ACC112 (cell line): ENCODE data around the gene RBFOX1.

Experiments used
- H2AFZ ChIP-seq: fragments of 200-600 bp; sonication (generic); one replicate; pipeline ENCODE4 v1.6.0; 2017; ENCODE audit warnings: antibody characterized with exemption, low read length; ENCODE audit not compliant: unreplicated experiment
- H3K27ac ChIP-seq: fragments of 200-600 bp; sonication (generic); 2 replicates; pipeline ENCODE4 v1.5.1; 2014; ENCODE audit warnings: low read depth, mild to moderate bottlenecking, antibody characterized with exemption, low read length, moderate library complexity
- H3K27me3 ChIP-seq: fragments of 200-600 bp; sonication (generic); 2 replicates; pipeline ENCODE4 v1.6.1; 2014; ENCODE audit warnings: mild to moderate bottlenecking, antibody characterized with exemption, low read length, moderate library complexity, mixed read lengths; ENCODE audit not compliant: insufficient read depth
- H3K36me3 ChIP-seq: fragments of 200-600 bp; sonication (generic); 2 replicates; pipeline ENCODE4 v1.6.1; 2016; ENCODE audit warnings: mild to moderate bottlenecking, antibody characterized with exemption, low read length, moderate library complexity, mixed read lengths; ENCODE audit not compliant: insufficient read depth
- H3K4me1 ChIP-seq: fragments of 200-600 bp; sonication (generic); one replicate; pipeline ENCODE4 v1.6.1; 2016; ENCODE audit warnings: low read length, mixed read lengths; ENCODE audit not compliant: insufficient read depth, unreplicated experiment, control insufficient read depth
- H3K4me3 ChIP-seq: fragments of 200-600 bp; sonication (generic); 2 replicates; pipeline ENCODE4 v1.5.1; 2014; ENCODE audit warnings: mild to moderate bottlenecking, low read depth, low read length
- H3K79me2 ChIP-seq: fragments of 200-600 bp; sonication (generic); one replicate; pipeline ENCODE4 v1.6.0; 2016; ENCODE audit warnings: low read length; ENCODE audit not compliant: control insufficient read depth, unreplicated experiment, insufficient read depth

RBFOX1 gene

DNA sequence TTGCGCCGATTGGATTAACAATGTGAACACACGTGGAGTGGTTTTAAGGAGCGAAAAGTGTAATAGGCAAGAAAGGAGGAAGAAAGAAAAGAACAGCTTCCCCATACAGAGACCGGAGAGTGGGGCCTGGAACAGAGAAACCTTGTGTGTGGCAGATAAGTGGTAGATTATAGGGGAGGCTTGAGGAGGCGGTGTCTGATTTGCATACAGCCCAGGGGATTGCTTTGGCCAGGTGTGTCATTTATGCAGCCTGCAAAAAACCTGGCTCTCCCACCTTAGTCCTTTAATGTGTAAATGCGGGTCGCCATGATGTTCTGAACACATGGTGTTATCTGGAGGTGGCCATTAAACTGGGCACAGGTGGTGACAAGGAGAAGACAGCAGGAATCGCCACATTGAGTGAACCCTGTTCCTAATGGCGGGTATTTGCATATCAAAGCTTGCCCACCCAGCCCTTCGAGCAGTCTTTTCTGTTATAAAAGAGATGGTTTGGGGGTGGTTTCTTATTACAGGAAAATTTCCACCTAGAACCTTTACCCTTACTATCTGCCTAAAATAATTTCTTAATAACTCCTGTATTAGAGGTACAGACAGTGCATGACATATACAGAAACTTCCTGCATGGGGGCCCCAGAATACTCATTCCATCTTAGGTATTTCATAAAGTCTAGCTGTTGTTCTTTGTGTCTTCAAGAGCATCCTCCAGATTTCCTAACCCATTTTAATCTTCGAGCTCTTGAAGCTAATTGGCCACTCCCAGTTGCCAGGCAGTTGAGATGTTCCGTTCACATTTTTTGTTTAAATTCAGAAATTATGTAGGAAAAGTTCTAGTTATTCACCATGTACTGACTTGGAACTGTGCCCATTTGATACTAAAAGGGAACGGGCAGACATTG, 292.5 kb downstream of the RBFOX1 start:
- H3K27me3 ChIP-seq, result no peaks in the 10 kb centered on the region
- no peaks in the 10 kb centered on the region for H3K4me1 ChIP-seq
- no peaks in the 10 kb centered on the region for H3K79me2 ChIP-seq
- no peak overlapping the region for H2AFZ ChIP-seq
- no peaks in the 10 kb centered on the region for H3K36me3 ChIP-seq
- H3K27ac ChIP-seq, result no peak overlapping the region
- no peak overlapping the region for H3K4me3 ChIP-seq

DNA sequence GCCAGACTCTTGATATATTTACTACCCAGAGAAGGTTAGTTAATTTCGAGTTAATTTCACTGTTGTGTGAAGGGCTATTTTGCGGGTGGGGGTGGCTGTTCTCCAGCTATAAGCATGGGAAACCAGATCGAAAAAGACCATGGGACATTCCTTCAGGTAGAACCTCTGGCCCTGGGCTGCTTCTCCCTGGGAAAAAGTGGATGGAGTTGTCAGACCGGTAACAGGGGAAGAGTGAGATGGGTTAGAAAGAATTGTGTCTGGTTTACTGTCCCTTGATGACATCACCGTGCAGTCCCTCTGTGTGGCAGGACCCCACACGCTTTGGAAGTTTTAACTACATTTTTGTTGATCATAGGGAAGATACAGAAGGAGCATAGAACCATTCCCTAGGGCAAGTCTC, 296.3 kb downstream of the RBFOX1 start:
- no peaks in the 10 kb centered on the region for H3K79me2 ChIP-seq
- H3K36me3 ChIP-seq, result no peaks in the 10 kb centered on the region
- H3K27me3 ChIP-seq, result no peaks in the 10 kb centered on the region
- H3K4me3 ChIP-seq, result no peak overlapping the region
- no peak overlapping the region for H2AFZ ChIP-seq
- H3K27ac ChIP-seq, result no peak overlapping the region
- H3K4me1 ChIP-seq, result no peaks in the 10 kb centered on the region

DNA sequence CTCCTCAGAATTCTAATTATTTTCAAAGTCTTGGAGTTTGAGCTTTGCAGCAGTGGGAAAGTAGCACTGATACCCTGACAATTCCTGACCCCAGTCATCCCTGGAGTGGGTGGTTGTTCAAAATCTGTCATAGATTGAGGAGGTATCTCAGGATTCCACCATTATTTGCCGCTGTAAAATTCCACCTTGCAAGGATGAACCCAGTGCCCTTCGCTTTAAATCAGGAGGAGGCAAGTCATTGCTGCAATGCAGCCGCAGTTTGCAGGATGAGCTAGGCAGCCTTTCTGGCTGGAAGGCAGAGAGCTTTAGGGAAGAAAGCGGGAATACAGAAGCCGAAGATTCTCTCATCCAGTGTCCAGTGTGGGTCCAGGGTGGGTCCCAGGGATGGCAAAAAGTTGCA, 296.9 kb downstream of the RBFOX1 start:
- Histone ChIP-seq H3K4me1 (no peaks in the 10 kb centered on the region), H3K27me3 (no peaks in the 10 kb centered on the region), H3K79me2 (no peaks in the 10 kb centered on the region), H3K4me3 (no peak overlapping the region), H2AFZ (no peak overlapping the region), H3K36me3 (no peaks in the 10 kb centered on the region), H3K27ac (no peak overlapping the region)

DNA sequence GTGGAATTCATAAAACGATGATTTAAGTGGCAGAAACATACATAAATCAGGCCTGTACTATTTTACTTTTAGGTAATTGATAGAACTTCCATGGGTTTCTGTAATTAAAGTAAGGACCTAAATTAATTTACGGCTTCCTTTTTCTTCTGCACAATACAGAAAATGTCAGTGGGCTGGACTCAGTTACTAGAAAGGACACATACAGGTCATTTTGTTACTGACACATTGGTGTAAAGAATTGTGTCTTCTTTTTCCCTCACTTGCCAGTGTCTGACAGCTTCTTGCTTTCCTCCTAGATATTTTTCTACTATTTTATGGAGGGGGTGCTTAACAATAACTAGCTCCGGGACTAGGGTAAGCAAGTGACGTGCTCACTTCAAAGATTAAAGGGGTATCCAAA, 304.8 kb downstream of the RBFOX1 start:
- Histone ChIP-seq H3K36me3 (no peaks in the 10 kb centered on the region), H3K4me1 (no peaks in the 10 kb centered on the region), H2AFZ (no peak overlapping the region), H3K27me3 (no peaks in the 10 kb centered on the region), H3K79me2 (no peaks in the 10 kb centered on the region), H3K4me3 (no peak overlapping the region), H3K27ac (no peak overlapping the region)

DNA sequence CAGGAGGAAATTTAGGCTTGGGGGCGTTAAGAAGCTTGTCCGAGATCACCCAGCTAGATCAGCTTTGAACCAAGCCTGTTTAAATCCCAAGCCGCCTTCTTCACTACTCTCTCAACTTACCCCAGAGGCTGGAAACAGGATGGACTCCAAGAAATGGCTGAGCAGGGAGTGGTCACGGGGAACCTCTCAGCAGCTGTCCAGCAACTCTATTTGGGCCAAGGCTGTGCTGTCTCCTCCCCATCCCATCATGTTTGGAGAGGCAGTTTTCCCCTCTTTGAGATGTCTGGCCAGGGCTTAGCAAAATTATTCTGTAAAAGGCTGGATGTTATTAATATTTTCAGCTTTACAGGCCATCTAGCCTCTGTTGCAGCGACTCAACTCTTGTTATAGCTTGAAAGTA, 305.7 kb downstream of the RBFOX1 start:
- Histone ChIP-seq H3K27ac (no peak overlapping the region), H2AFZ (no peak overlapping the region), H3K27me3 (no peaks in the 10 kb centered on the region), H3K4me3 (no peak overlapping the region), H3K79me2 (no peaks in the 10 kb centered on the region), H3K4me1 (no peaks in the 10 kb centered on the region), H3K36me3 (no peaks in the 10 kb centered on the region)

DNA sequence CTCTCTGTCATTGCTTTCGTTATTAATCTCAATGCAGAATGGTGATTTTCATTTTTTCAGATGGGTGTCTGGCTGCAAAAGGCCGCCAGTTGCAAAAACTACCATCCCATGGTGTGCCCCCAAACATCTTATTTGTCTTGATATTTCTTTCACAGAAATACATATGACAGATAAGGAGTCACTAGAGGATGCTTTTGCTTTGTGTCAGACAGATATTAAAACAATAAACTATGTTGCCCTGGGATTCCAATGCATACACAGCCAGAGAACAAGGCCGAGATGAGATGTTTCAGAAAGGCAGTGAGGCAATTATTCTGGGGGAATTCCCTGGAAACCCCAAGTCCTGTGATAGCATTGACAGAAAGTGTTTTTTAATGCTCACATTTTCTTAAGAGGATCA, 307.7 kb downstream of the RBFOX1 start:
- H3K79me2 ChIP-seq, result no peaks in the 10 kb centered on the region
- H3K4me1 ChIP-seq, result no peaks in the 10 kb centered on the region
- H2AFZ ChIP-seq, result no peak overlapping the region
- H3K27me3 ChIP-seq, result no peaks in the 10 kb centered on the region
- H3K27ac ChIP-seq, result no peak overlapping the region
- no peak overlapping the region for H3K4me3 ChIP-seq
- H3K36me3 ChIP-seq, result no peaks in the 10 kb centered on the region

DNA sequence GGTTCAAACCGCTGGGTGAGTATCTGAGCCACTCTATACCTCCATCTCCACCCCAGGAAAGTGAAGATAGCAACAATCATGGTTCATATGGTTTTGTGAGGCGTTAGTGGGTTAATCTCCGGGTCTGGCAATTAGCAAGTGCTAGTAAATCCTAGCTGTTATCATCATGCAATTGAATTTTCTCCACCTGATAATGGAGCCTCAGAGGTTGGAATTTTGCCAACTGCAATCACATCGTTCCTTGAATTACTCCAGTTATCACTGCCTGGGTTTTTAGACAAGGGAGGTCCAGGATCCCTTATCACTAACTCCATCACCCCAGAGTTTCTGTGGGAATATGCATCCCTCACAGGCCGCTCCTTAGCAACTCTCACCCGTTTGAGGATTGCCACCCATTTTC, 311.5 kb downstream of the RBFOX1 start:
- Histone ChIP-seq H3K79me2 (no peaks in the 10 kb centered on the region), H3K27me3 (no peaks in the 10 kb centered on the region), H3K4me3 (no peak overlapping the region), H3K27ac (no peak overlapping the region), H3K36me3 (no peaks in the 10 kb centered on the region), H2AFZ (no peak overlapping the region), H3K4me1 (no peaks in the 10 kb centered on the region)

DNA sequence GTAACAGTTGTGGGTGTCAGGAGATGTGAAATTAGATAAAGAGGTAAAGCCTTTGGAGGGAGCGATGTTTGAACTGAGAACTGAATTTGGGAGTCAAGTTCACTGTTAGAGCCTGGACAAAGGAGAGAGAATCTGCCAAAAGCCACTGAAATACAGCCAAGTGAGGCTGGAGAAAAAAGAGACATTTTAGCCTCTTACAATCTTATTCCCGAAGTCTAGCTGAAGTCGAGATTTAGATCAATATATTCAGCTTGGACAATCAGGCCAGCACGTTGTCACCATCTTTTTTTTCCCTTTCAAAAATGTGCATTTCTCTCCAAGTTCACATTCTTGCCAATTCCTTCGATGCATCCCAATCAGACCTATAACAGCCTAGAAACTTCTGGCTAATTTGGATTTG, 312.2 kb downstream of the RBFOX1 start:
- Histone ChIP-seq H3K79me2 (no peaks in the 10 kb centered on the region), H3K4me3 (no peak overlapping the region), H3K27me3 (no peaks in the 10 kb centered on the region), H3K36me3 (no peaks in the 10 kb centered on the region), H3K4me1 (no peaks in the 10 kb centered on the region), H3K27ac (no peak overlapping the region), H2AFZ (no peak overlapping the region)

DNA sequence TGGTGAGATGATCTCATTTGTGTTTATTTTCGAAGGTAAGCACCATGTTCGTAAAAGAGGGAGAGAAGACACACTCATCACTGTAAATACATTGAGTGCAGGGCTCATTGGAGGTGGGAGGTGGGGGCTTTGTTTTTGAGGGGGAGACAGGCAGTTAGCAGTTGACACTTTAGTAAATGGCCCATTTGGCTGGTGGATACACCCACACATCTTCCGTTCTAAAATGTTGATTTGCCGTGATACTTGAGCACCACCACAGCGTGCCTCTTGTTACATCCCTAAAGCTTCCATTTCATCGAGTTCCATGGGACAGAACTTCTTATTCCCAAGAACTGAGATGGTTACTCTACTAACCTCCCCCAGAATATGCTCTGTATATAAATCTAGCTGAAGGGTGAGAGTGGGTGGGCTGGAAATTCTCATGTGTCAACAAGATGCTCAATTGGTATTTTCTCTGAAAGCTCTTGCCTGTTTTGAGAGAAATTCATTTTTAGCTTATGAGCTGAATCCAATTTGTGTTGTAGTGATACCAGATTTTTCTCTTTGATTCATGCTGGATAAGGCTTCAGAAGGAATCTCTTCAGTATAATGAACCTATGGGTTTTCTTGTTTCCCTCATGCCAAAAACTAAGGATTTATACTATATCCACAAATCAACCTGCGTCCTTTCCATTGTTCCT, 314.3 kb downstream of the RBFOX1 start:
- H3K27me3 ChIP-seq, result no peaks in the 10 kb centered on the region
- H3K4me3 ChIP-seq, result no peak overlapping the region
- no peak overlapping the region for H2AFZ ChIP-seq
- H3K27ac ChIP-seq, result no peak overlapping the region
- no peaks in the 10 kb centered on the region for H3K4me1 ChIP-seq
- no peaks in the 10 kb centered on the region for H3K36me3 ChIP-seq
- H3K79me2 ChIP-seq, result no peaks in the 10 kb centered on the region

DNA sequence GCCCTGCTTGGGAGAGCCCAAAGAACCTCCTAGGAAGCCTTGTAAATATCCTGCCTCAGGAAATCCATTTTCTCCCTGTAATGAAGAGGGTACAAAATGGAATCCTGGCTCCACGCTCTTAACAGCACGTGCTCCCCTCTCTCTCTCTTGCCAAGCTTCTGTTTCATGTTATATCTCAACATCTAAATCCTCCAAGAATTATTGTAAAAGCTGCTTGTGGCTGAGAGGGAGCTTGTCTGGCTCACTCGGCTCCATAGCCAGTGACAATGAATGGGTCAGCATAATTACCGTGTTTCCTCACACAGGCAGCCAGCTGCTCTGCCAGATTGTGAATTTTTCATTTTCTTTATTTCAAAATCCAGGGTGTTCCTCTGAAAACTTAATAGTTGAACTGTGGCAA, 317.8 kb downstream of the RBFOX1 start:
- Histone ChIP-seq H3K4me3 (no peak overlapping the region), H3K27me3 (no peaks in the 10 kb centered on the region), H3K79me2 (no peaks in the 10 kb centered on the region), H3K4me1 (no peaks in the 10 kb centered on the region), H2AFZ (no peak overlapping the region), H3K36me3 (no peaks in the 10 kb centered on the region), H3K27ac (no peak overlapping the region)
